ENCODE results near the gene PLSCR1. TPM values are rescaled to one million over a fixed set of nuclear protein-coding genes. Genes with fewer than 3 reads are reported as not detected.

The PLSCR1 gene
- polyA plus RNA-seq, 1 donor from 2014 or later, result 0.78 TPM

- no peaks in the 10 kb centered on the region for H3K9me2 ChIP-seq (ENCODE audit: insufficient read depth, low read length)
- no peaks in the 10 kb centered on the region for H3K27me3 ChIP-seq (ENCODE audit: insufficient read depth, low read depth, low read length)
- H2AFZ ChIP-seq (ENCODE audit: low read depth, low read length), result no peak overlapping the region
- no peak overlapping the region for H3K4me3 ChIP-seq (ENCODE audit: low read length)
- no peak overlapping the region for H3K9ac ChIP-seq (ENCODE audit: low read length)
- no peaks in the 10 kb centered on the region for H4K20me1 ChIP-seq (ENCODE audit: insufficient read depth)
- no peak for TF ChIP-seq POLR2AphosphoS5 (IDR thresholded peaks at IDR 0.05)
- no peak for TF ChIP-seq SMC3 (conservative IDR thresholded peaks at IDR 0.05; ENCODE audit: poor library complexity)
- TF ChIP-seq MXI1 (conservative IDR thresholded peaks at IDR 0.05; ENCODE audit: poor library complexity, severe bottlenecking), result no peak
- TF ChIP-seq RAD21 (conservative IDR thresholded peaks at IDR 0.05), result no peak
- TF ChIP-seq REST (IDR thresholded peaks at IDR 0.05; ENCODE audit: borderline replicate concordance), result no peak
- no peak for TF ChIP-seq EZH2 (IDR thresholded peaks at IDR 0.05; ENCODE audit: borderline replicate concordance, insufficient read depth, low read length, poor library complexity, severe bottlenecking)
- TF ChIP-seq CTCF (IDR thresholded peaks at IDR 0.05; ENCODE audit: poor library complexity, severe bottlenecking), result no peak
- no peak for TF ChIP-seq EP300 (conservative IDR thresholded peaks at IDR 0.05; ENCODE audit: poor library complexity, severe bottlenecking)
- no peak for TF ChIP-seq TAF1 (IDR thresholded peaks at IDR 0.05; ENCODE audit: low read depth)
- no peaks in the 10 kb centered on the region for H3K36me3 ChIP-seq (ENCODE audit: insufficient read depth, low read length)
- H3K79me2 ChIP-seq (replicated peaks; ENCODE audit: insufficient read depth, low read length), result no peaks in the 10 kb centered on the region
- no peaks in the 10 kb centered on the region for H3F3A ChIP-seq (ENCODE audit: insufficient read depth, low read length, poor library complexity, severe bottlenecking)
- H3K4me2 ChIP-seq (ENCODE audit: low read length), result no peak overlapping the region
- H3K9me3 ChIP-seq (ENCODE audit: low read length), result no peaks in the 10 kb centered on the region
- no peak overlapping the region for H3K27ac ChIP-seq (ENCODE audit: low read length)
Observed at GRCh38 chr3:146468671-146469149, 75.7 kb downstream of the PLSCR1 start.

- H2AFZ ChIP-seq (ENCODE audit: low read depth, low read length), result no peak overlapping the region
- no peaks in the 10 kb centered on the region for H3K79me2 ChIP-seq (replicated peaks; ENCODE audit: insufficient read depth, low read length)
- H3F3A ChIP-seq (ENCODE audit: insufficient read depth, low read length, poor library complexity, severe bottlenecking), result no peaks in the 10 kb centered on the region
- H3K27ac ChIP-seq (ENCODE audit: low read length), result no peak overlapping the region
- no peaks in the 10 kb centered on the region for H3K9me2 ChIP-seq (ENCODE audit: insufficient read depth, low read length)
- no peaks in the 10 kb centered on the region for H3K27me3 ChIP-seq (ENCODE audit: insufficient read depth, low read depth, low read length)
- H4K20me1 ChIP-seq (ENCODE audit: insufficient read depth), result no peaks in the 10 kb centered on the region
- H3K36me3 ChIP-seq (ENCODE audit: insufficient read depth, low read length), result no peaks in the 10 kb centered on the region
- no peak overlapping the region for H3K4me2 ChIP-seq (ENCODE audit: low read length)
- no peaks in the 10 kb centered on the region for H3K9me3 ChIP-seq (ENCODE audit: low read length)
- H3K4me3 ChIP-seq (ENCODE audit: low read length), result no peak overlapping the region
- H3K9ac ChIP-seq (ENCODE audit: low read length), result no peak overlapping the region
- TF ChIP-seq RAD21 (conservative IDR thresholded peaks at IDR 0.05), result no peak
- no peak for TF ChIP-seq REST (IDR thresholded peaks at IDR 0.05; ENCODE audit: borderline replicate concordance)
- TF ChIP-seq EP300 (conservative IDR thresholded peaks at IDR 0.05; ENCODE audit: poor library complexity, severe bottlenecking), result no peak
- no peak for TF ChIP-seq SMC3 (conservative IDR thresholded peaks at IDR 0.05; ENCODE audit: poor library complexity)
- TF ChIP-seq POLR2AphosphoS5 (IDR thresholded peaks at IDR 0.05), result no peak
- TF ChIP-seq MXI1 (conservative IDR thresholded peaks at IDR 0.05; ENCODE audit: poor library complexity, severe bottlenecking), result no peak
Observed at GRCh38 chr3:146468234-146468633, 76.2 kb downstream of the PLSCR1 start.

Data from neural cell (in vitro differentiated cells).